GM12891 (cell line): ENCODE measurements around the gene ALG1.

Source experiments
- PAX5 ChIP-seq: IDR thresholded peaks from 2 replicates; pipeline ENCODE4 v1.6.1; 2011; ENCODE audit warnings: low read length, moderate library complexity, mild to moderate bottlenecking; ENCODE audit not compliant: insufficient read depth, severe bottlenecking
- POLR2A ChIP-seq: IDR thresholded peaks from 2 replicates; pipeline ENCODE4 v1.6.1; 2011; ENCODE audit warnings: low read depth, low read length, control low read depth
- POLR2AphosphoS5 ChIP-seq: IDR thresholded peaks from 2 replicates; pipeline ENCODE4 v1.6.1; 2011; ENCODE audit warnings: low read depth, low read length, control low read depth
- TAF1 ChIP-seq: IDR thresholded peaks from 2 replicates; pipeline ENCODE4 v1.6.1; 2011; ENCODE audit warnings: low read depth, low read length, control low read depth

- no peak for TF ChIP-seq TAF1
- no peak for TF ChIP-seq POLR2A
- no peak for TF ChIP-seq PAX5
- no peak for TF ChIP-seq POLR2AphosphoS5
These were observed 46.4 kb upstream of the ALG1 start for GRCh38 chr16:5025171-5025632.
